ENCODE data around the gene RETNLB. TPM values are rescaled to one million over a fixed set of nuclear protein-coding genes. Genes with fewer than 3 reads are reported as not detected.

The RETNLB gene
- total RNA-seq, 6 experiments from 2014 or later: not detected

GRCh38 chr3:108742929-108743328 lies 14.3 kb downstream of the RETNLB start:
- no peak for TF ChIP-seq CTCF (IDR thresholded peaks at IDR 0.05)
- H3K4me1 Mint-ChIP-seq (ENCODE audit: low read depth): no peaks in the 10 kb centered on the region
- H3K27ac Mint-ChIP-seq: no peak overlapping the region
- no peak for DNase-seq
- peaks cover 12% of the 10 kb centered on the region for H3K9me3 Mint-ChIP-seq
- H3K36me3 Mint-ChIP-seq (ENCODE audit: low read depth): no peaks in the 10 kb centered on the region
- no peaks in the 10 kb centered on the region; the same call in none of the 2 replicates for H3K27me3 Mint-ChIP-seq (ENCODE audit: insufficient read depth)
- no peak overlapping the region for H3K4me3 Mint-ChIP-seq

DNA sequence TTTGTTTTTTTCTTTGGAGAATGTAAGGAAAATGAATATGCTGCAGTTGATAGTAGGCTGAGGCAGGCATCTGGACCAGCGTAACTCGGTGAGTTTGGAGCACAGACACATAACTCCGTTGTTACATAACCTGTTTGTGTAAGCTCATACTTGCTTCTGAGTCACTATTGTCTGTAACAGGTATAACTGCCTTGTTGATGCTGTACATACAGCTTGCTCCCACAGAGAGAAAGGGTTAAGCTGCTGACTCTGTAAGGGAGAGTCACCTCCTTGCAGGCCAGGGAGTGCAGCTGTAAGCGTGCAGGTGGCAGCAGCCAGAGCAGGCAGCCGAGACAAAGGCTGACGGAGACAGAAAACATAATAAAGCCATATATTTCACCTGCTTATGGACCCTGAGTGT lies 20.4 kb downstream of the RETNLB start:
- Mint-ChIP-seq H3K4me1 (ENCODE audit: low read depth) (no peaks in the 10 kb centered on the region), H3K36me3 (ENCODE audit: low read depth) (no peaks in the 10 kb centered on the region), H3K9me3 (no peaks in the 10 kb centered on the region; the same call in 1 of the 2 replicates), H3K27me3 (ENCODE audit: insufficient read depth) (peaks cover 3% of the 10 kb centered on the region; the same call in 1 of the 2 replicates), H3K27ac (no peak overlapping the region), H3K4me3 (no peak overlapping the region)
- DNase-seq: no peak
- TF ChIP-seq CTCF (IDR thresholded peaks at IDR 0.05): no peak

DNA sequence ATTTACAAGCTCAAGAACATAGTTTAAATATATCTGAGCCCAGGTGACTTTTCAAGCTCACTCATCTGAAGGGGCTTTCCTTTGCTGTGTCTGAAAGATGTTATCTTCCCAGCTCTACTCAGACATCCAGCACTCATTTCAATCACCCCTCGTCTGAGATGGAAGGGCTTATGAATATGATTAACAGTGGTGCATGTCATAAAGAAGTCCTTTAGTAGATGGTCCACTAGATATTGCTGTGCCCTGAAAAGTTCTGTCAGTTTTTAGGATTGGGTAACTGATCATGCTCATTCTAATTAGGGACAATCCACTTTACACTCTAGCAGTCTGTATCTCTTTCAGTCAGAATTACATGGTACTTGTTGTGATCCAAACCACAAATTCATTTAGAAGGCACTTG lies 28.3 kb downstream of the RETNLB start:
- Mint-ChIP-seq H3K27me3 (ENCODE audit: insufficient read depth) (peaks cover 1% of the 10 kb centered on the region; the same call in 1 of the 2 replicates), H3K36me3 (ENCODE audit: low read depth) (no peaks in the 10 kb centered on the region), H3K4me3 (no peak overlapping the region), H3K9me3 (peaks cover 10% of the 10 kb centered on the region), H3K4me1 (ENCODE audit: low read depth) (no peaks in the 10 kb centered on the region), H3K27ac (no peak overlapping the region)
- DNase-seq: no peak
- TF ChIP-seq CTCF (IDR thresholded peaks at IDR 0.05): no peak

DNA sequence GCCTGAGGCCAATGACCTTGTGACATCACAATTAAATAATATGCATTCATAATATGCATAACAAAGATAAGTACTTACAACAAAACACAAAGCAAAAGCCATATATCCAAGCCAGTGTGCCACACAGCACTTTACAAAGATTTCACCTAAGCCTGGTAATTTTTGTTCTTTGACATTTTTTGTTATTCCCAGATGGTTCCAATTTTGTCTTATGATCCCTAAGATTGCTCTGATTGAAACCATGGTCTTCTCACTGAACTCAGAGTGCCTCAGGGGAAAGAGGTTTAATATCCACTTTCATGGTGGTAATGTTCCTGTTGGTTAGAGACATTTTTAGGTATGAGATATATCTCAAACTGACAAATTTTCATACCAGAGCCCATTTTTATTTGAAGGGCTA lies 29.1 kb downstream of the RETNLB start:
- no peak overlapping the region for H3K27ac Mint-ChIP-seq
- no peaks in the 10 kb centered on the region; the same call in 1 of the 2 replicates for H3K27me3 Mint-ChIP-seq (ENCODE audit: insufficient read depth)
- TF ChIP-seq CTCF (IDR thresholded peaks at IDR 0.05): no peak
- DNase-seq: no peak
- H3K4me3 Mint-ChIP-seq: no peak overlapping the region
- H3K36me3 Mint-ChIP-seq (ENCODE audit: low read depth): no peaks in the 10 kb centered on the region
- H3K4me1 Mint-ChIP-seq (ENCODE audit: low read depth): no peaks in the 10 kb centered on the region
- H3K9me3 Mint-ChIP-seq: peaks cover 10% of the 10 kb centered on the region

GRCh38 chr3:108724101-108724500 lies 33.1 kb downstream of the RETNLB start:
- Mint-ChIP-seq H3K4me3 (no peak overlapping the region; the same call in 1 of the 2 replicates), H3K27ac (no peak overlapping the region), H3K27me3 (ENCODE audit: insufficient read depth) (peaks cover 2% of the 10 kb centered on the region; the same call in 1 of the 2 replicates), H3K9me3 (peaks cover 10% of the 10 kb centered on the region), H3K4me1 (ENCODE audit: low read depth) (no peaks in the 10 kb centered on the region; the same call in 1 of the 2 replicates), H3K36me3 (ENCODE audit: low read depth) (no peaks in the 10 kb centered on the region)
- DNase-seq: no peak
- TF ChIP-seq CTCF (IDR thresholded peaks at IDR 0.05): no peak

DNA sequence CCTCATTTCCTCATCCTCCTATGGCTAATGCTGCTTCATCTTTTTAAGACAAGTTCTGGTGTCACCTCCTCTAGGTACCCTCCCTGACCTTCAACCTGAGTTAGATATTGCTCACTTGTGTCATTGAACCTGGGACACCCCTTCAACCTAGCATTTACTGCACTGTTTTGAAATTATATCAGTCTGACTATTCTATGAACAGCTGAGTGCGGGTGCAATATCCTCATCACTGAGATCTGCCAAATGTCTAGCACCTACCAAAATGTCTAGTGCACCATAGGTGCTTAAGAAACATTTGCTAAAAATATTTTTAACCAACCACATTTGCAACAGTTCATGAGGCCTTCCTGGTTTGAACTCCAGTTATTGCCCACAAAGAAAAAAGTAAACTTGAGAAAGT lies 34.5 kb downstream of the RETNLB start:
- DNase-seq: no peak

More for the DNA sequence above, 34.5 kb downstream of the RETNLB start:
- H3K4me3 Mint-ChIP-seq: no peak overlapping the region
- peaks cover 10% of the 10 kb centered on the region for H3K9me3 Mint-ChIP-seq
- TF ChIP-seq CTCF (IDR thresholded peaks at IDR 0.05): no peak
- H3K27me3 Mint-ChIP-seq (ENCODE audit: insufficient read depth): peaks cover 2% of the 10 kb centered on the region; the same call in 1 of the 2 replicates
- H3K27ac Mint-ChIP-seq: no peak overlapping the region
- no peaks in the 10 kb centered on the region for H3K36me3 Mint-ChIP-seq (ENCODE audit: low read depth)
- no peaks in the 10 kb centered on the region; the same call in 1 of the 2 replicates for H3K4me1 Mint-ChIP-seq (ENCODE audit: low read depth)
